Stimulated activated naive B cell treated with anti-CD40 and anti-IgM and Interleukin-4, amounts not matched to agents 10 μg/mL and 1 μg/mL and 100 μg/mL, for 72 hours (primary cell): ENCODE results near the gene TMEM139.
A peak's percentile ranks its signal among the peaks of the same experiment; 100 is the strongest.

Source experiments
- ATAC-seq, 2 donors: fragments of 150-1000 bp; cut with Tn5 transposase; replicated peaks; 2 replicates each; pipeline ENCODE4 v1.10.0; 2021; ENCODE audit warnings: moderate library complexity in 1 of 2
- DNase-seq: peaks from one replicate; pipeline ENCODE4 v3.0.0; 2021
- H3K27ac Mint-ChIP-seq: one replicate; pipeline ENCODE4 v1.8.0; 2022; ENCODE audit warnings: mild to moderate bottlenecking, mixed read lengths
- H3K27me3 Mint-ChIP-seq, 2 donors: one replicate each; pipeline ENCODE4 v1.8.0; 2022; ENCODE audit warnings: mixed read lengths in 2 of 2
- H3K36me3 Mint-ChIP-seq, 2 donors: one replicate each; pipeline ENCODE4 v1.8.0; 2022; ENCODE audit warnings: mixed read lengths in 2 of 2, mild to moderate bottlenecking in 1 of 2
- H3K4me1 Mint-ChIP-seq, 2 donors: one replicate each; pipeline ENCODE4 v1.8.0; 2022; ENCODE audit warnings: mixed read lengths in 2 of 2, mild to moderate bottlenecking in 1 of 2
- H3K4me3 Mint-ChIP-seq, 2 donors: one replicate each; pipeline ENCODE4 v1.8.0; 2022; ENCODE audit warnings: mild to moderate bottlenecking in 2 of 2, mixed read lengths in 2 of 2, moderate library complexity in 1 of 2
- H3K9me3 Mint-ChIP-seq, 2 donors: one replicate each; pipeline ENCODE4 v1.8.0; 2022; ENCODE audit warnings: mixed read lengths in 2 of 2, mild to moderate bottlenecking in 1 of 2

Gene TMEM139

DNA sequence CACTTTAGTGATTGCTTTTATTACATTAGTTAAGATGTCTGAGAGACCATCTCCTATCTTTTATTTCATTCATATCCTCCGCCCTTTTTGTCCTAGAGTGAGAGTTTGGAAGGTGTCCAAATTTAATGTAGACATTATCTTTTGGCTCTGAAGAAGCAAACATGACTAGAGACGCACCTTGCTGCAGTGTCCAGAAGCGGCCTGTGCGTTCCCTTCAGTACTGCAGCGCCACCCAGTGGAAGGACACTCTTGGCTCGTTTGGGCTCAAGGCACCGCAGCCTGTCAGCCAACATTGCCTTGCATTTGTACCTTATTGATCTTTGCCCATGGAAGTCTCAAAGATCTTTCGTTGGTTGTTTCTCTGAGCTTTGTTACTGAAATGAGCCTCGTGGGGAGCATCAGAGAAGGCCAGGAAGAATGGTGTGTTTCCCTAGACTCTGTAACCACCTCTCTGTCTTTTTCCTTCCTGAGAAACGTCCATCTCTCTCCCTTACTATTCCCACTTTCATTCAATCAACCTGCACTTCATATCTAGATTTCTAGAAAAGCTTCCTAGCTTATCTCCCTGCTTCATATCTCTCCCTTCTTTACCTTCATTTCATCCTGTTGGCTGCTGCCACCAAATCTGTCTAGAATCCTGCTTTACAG is 20.8 kb downstream of the TMEM139 start:
- H3K36me3 Mint-ChIP-seq = peaks cover 71 to 78% of the 10 kb centered on the region in 2 donors
- H3K27me3 Mint-ChIP-seq = no peaks in the 10 kb centered on the region
- peaks cover 18 to 41% of the 10 kb centered on the region in 2 donors for H3K4me1 Mint-ChIP-seq

DNA sequence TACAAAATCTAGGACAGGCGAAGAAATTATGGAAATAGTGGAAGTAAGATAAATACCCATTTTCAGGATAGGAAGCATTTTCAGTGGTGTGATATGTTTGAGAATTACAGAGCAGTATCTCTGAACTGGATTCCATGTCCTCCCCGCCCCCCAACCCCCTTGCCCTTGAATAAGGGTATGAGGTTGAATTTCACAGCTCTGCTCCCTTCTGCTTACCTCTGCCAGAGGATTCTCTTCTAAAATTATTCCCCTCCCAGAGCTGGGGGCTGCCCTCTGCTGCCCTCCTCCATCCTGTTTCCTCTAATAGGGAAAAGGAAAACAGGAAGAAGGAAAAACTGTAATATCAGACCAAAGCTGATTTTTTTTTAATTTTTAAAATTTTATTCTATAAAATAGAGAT is 23.9 kb downstream of the TMEM139 start:
- Mint-ChIP-seq H3K36me3 (peaks cover 56% of the 10 kb centered on the region in 2 donors), H3K27ac (no peak overlapping the region), H3K27me3 (no peaks in the 10 kb centered on the region), H3K9me3 (peaks cover 0 to 1% of the 10 kb centered on the region in 2 donors), H3K4me3 (no peak overlapping the region), H3K4me1 (peaks cover 18 to 37% of the 10 kb centered on the region in 2 donors)
- DNase-seq (no peak), ATAC-seq (no peak)

More for the DNA sequence above, 20.8 kb downstream of the TMEM139 start:
- H3K27ac Mint-ChIP-seq = peak overlapping the region; percentile 22
- peak; percentile 69 to 84 for ATAC-seq
- DNase-seq = no peak
- peaks cover 0 to 1% of the 10 kb centered on the region in 2 donors for H3K9me3 Mint-ChIP-seq
- H3K4me3 Mint-ChIP-seq = no peak overlapping the region

DNA sequence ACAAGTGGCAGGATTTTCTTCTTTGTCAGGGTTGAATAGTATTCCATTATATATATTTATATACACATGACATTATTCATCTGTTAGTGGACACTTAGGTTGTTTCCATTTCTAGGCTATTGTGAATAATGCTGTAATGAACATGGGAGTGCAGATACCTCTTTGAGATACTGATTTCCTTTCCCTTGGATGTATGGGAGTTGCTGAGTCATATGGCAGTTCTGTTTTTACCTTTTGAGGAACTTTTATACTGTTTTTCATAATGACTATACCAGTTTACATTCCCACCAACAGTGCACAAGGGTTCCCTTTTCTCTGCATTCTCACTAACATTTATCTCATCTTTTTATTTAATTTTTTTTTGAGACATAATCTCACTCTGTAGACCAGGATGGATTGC is 29.4 kb downstream of the TMEM139 start:
- peak; percentile 19 to 20 for ATAC-seq
- H3K4me3 Mint-ChIP-seq = no peak overlapping the region
- peaks cover 15 to 18% of the 10 kb centered on the region in 2 donors for H3K36me3 Mint-ChIP-seq
- DNase-seq = no peak
- H3K4me1 Mint-ChIP-seq = peaks cover 9 to 25% of the 10 kb centered on the region in 2 donors
- peaks cover 0 to 4% of the 10 kb centered on the region in 2 donors for H3K27me3 Mint-ChIP-seq
- H3K9me3 Mint-ChIP-seq = peaks cover 0 to 1% of the 10 kb centered on the region in 2 donors
- H3K27ac Mint-ChIP-seq = no peak overlapping the region

DNA sequence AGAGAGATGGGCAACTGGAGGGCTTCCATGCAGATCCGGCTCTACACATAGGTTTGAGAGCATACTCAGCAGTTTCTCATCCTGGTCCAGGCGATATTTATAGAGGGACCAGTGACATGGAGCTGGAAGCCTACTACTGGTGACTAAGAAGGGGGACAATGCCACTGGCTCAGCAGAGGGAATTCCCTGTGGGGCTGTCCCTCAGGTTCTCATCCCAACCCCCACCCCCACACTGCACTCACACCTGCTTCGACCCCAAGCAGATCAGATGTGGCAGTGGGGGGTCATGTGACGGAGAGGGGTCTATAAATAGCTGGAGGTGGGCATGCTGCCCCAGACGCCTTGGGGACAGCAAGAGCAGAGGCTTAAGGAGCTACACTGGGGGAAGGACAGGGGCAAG is 31.0 kb downstream of the TMEM139 start, which contains the start of gene CLCN1:
TSS of gene CLCN1 (plus strand) at position 336 of the 400 bp plus-strand sequence. CDS start 102 bp downstream, outside the sequence.
- no peak within 1 kb of the TSS for H3K4me3 Mint-ChIP-seq
- no peak for DNase-seq
- peaks cover 0 to 5% of the 10 kb centered on the region in 2 donors for H3K27me3 Mint-ChIP-seq
- no peak for ATAC-seq
- no peak within 1 kb of the TSS for H3K27ac Mint-ChIP-seq
- peaks cover 0 to 2% of the 10 kb centered on the region in 2 donors for H3K36me3 Mint-ChIP-seq
- peaks cover 2 to 17% of the 10 kb centered on the region in 2 donors for H3K4me1 Mint-ChIP-seq
- H3K9me3 Mint-ChIP-seq = no peaks in the 10 kb centered on the region

DNA sequence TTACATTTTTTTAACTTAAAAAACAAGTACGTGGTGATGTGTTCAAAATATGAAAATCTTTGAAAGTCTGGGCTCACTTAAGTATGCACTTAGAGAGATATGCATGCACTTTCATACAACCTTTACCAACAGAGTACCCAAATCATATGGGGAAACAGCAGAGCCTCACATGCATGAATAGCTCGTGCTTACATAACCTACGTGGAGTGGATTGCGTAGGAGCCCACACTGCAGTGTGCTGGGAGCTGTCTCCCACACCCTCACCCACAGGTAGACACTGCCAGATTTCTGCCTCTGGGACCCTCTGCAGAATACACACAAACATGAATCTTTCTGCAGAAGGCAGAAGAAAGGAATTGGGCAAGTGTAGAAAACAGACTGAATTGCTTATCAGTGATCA is 31.7 kb downstream of the TMEM139 start:
- H3K36me3 Mint-ChIP-seq = no peaks in the 10 kb centered on the region
- H3K27ac Mint-ChIP-seq = no peak overlapping the region
- H3K9me3 Mint-ChIP-seq = no peaks in the 10 kb centered on the region
- no peak for ATAC-seq
- H3K4me1 Mint-ChIP-seq = peaks cover 2 to 12% of the 10 kb centered on the region in 2 donors
- DNase-seq = no peak
- H3K27me3 Mint-ChIP-seq = peaks cover 0 to 5% of the 10 kb centered on the region in 2 donors
- H3K4me3 Mint-ChIP-seq = no peak overlapping the region

- H3K9me3 Mint-ChIP-seq = no peaks in the 10 kb centered on the region
- H3K4me3 Mint-ChIP-seq = no peak overlapping the region
- H3K36me3 Mint-ChIP-seq = no peaks in the 10 kb centered on the region
- ATAC-seq (no peak), DNase-seq (no peak)
- H3K27me3 Mint-ChIP-seq = peaks cover 0 to 5% of the 10 kb centered on the region in 2 donors
- H3K4me1 Mint-ChIP-seq = peaks cover 2 to 12% of the 10 kb centered on the region in 2 donors
- H3K27ac Mint-ChIP-seq = no peak overlapping the region
Observed at GRCh38 chr7:143318661-143319060, 33.9 kb downstream of the TMEM139 start.

DNA sequence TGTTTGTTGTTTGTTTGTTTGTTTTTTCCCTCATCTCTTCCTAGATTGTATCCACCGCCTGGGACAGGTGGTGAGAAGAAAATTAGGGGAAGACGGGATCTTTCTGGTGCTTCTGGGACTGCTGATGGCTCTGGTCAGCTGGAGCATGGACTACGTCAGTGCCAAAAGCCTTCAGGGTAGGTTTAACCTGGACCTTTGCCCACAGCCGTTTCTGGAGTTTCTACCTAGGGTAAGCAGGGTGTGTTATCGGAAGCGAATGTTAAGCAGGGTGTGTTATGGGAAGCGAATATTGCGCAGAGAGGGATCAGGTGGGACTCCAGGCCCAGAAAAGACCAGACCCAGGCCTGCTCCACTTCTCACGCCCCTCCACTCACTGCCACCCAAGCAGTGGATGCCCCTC is 35.9 kb downstream of the TMEM139 start:
- Mint-ChIP-seq H3K27ac (no peak overlapping the region), H3K36me3 (no peaks in the 10 kb centered on the region), H3K4me1 (peaks cover 0 to 5% of the 10 kb centered on the region in 2 donors), H3K4me3 (no peak overlapping the region), H3K9me3 (no peaks in the 10 kb centered on the region), H3K27me3 (peaks cover 0 to 5% of the 10 kb centered on the region in 2 donors)
- ATAC-seq (no peak), DNase-seq (no peak)

GRCh38 chr7:143321242-143321641 is 36.5 kb downstream of the TMEM139 start:
- Mint-ChIP-seq H3K4me1 (peaks cover 0 to 7% of the 10 kb centered on the region in 2 donors), H3K36me3 (no peaks in the 10 kb centered on the region), H3K27ac (no peak overlapping the region), H3K4me3 (no peak overlapping the region), H3K9me3 (no peaks in the 10 kb centered on the region), H3K27me3 (peaks cover 0 to 5% of the 10 kb centered on the region in 2 donors)
- DNase-seq (no peak), ATAC-seq (no peak)

DNA sequence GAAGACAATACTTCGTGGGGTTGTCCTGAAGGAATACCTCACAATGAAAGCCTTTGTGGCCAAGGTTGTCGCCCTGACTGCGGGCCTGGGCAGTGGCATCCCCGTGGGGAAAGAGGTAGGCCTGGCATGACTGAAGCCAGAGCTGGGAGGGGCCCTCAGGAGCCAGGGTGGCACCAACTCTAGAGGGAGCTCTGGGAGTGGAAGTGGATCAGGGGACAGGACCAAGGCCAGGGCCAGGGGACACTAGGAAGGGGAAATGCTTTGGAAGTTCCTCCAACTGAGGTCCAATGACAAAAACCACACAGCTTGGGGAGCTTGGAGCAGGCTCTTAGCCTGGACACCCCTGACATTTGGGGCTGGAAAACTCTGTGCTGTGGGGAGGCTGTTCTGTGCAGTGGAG is 37.0 kb downstream of the TMEM139 start:
- ATAC-seq (no peak), DNase-seq (no peak)
- H3K27ac Mint-ChIP-seq = no peak overlapping the region
- peaks cover 0 to 10% of the 10 kb centered on the region in 2 donors for H3K4me1 Mint-ChIP-seq
- no peaks in the 10 kb centered on the region for H3K9me3 Mint-ChIP-seq
- no peaks in the 10 kb centered on the region for H3K36me3 Mint-ChIP-seq
- H3K4me3 Mint-ChIP-seq = no peak overlapping the region
- peaks cover 0 to 5% of the 10 kb centered on the region in 2 donors for H3K27me3 Mint-ChIP-seq

GRCh38 chr7:143322760-143323633 is 38.2 kb downstream of the TMEM139 start:
- no peak overlapping the region for H3K27ac Mint-ChIP-seq
- H3K36me3 Mint-ChIP-seq = no peaks in the 10 kb centered on the region
- H3K4me3 Mint-ChIP-seq = no peak overlapping the region
- peaks cover 4 to 13% of the 10 kb centered on the region in 2 donors for H3K4me1 Mint-ChIP-seq
- no peak for ATAC-seq
- no peaks in the 10 kb centered on the region for H3K9me3 Mint-ChIP-seq
- peaks cover 0 to 5% of the 10 kb centered on the region in 2 donors for H3K27me3 Mint-ChIP-seq
- DNase-seq = no peak

DNA sequence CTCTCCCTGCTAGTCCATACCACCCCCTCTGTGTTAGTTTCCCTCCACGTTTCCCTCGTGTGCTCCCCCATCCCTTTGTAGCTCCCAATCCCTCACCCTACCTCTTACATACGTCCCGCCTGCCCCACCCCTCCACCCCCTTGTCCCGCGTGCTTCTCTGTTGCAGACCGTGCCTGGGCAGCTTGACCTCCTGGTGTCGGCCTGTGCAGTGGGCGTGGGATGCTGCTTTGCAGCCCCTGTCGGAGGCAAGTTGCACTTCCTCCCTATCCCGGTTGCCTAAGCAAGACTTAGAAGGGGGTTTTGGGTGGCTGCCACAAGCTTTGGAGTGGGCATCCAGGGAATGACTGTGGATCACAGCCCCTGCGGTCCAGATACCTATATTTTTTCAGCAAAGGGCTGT is 38.9 kb downstream of the TMEM139 start:
- Mint-ChIP-seq H3K9me3 (no peaks in the 10 kb centered on the region), H3K36me3 (no peaks in the 10 kb centered on the region), H3K4me1 (peaks cover 7 to 14% of the 10 kb centered on the region in 2 donors), H3K4me3 (no peak overlapping the region), H3K27me3 (peaks cover 0 to 5% of the 10 kb centered on the region in 2 donors), H3K27ac (no peak overlapping the region)
- ATAC-seq = no peak
- DNase-seq = no peak

- Mint-ChIP-seq H3K36me3 (no peaks in the 10 kb centered on the region), H3K4me1 (peaks cover 7 to 14% of the 10 kb centered on the region in 2 donors), H3K27me3 (no peaks in the 10 kb centered on the region), H3K9me3 (no peaks in the 10 kb centered on the region), H3K27ac (no peak overlapping the region), H3K4me3 (no peak overlapping the region)
- DNase-seq (no peak), ATAC-seq (no peak)
Observed at GRCh38 chr7:143325240-143325639, 40.5 kb downstream of the TMEM139 start.

- Mint-ChIP-seq H3K9me3 (no peaks in the 10 kb centered on the region), H3K27me3 (no peaks in the 10 kb centered on the region), H3K4me1 (peaks cover 7 to 14% of the 10 kb centered on the region in 2 donors), H3K4me3 (no peak overlapping the region), H3K36me3 (no peaks in the 10 kb centered on the region), H3K27ac (no peak overlapping the region)
- DNase-seq (no peak), ATAC-seq (peak; percentile 76 to 78)
Observed at GRCh38 chr7:143327903-143328302, 43.1 kb downstream of the TMEM139 start.

DNA sequence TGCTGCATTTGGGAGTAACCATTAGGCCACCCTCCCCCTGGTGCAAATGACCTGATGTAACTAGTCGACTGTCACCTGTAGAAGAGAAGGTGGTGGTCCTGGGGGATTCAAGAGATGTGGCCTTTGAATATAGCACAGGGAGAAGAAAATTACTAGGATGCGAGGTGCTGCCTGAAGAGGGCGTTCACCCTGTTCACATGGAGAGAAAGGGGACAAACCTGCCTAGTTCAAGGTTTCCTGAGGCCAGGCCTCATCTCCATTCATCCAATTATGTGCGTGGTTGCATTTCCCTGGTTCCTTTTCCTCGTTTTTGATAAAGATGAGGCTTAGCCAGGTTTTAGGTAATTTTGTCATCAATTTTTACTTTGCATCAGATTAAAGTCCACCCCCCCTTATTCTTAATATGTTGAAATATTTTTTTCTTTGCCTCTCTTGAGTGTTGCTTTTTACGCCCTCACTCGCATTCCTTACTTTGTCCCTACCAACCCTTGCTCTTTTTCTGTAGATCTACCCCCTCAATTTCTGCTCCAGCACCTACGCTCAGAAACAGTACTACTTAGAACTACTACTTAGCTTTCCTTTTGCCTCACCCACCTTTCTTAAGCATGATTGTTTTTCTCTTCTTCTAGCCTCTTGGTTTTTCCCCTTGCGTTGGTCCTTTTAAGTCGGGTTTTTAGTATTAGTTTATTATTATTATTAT is 44.9 kb downstream of the TMEM139 start:
- H3K4me1 Mint-ChIP-seq = peaks cover 7 to 14% of the 10 kb centered on the region in 2 donors
- no peak overlapping the region for H3K27ac Mint-ChIP-seq
- H3K4me3 Mint-ChIP-seq = no peak overlapping the region
- no peaks in the 10 kb centered on the region for H3K9me3 Mint-ChIP-seq
- ATAC-seq = no peak
- DNase-seq = no peak
- H3K36me3 Mint-ChIP-seq = no peaks in the 10 kb centered on the region
- peaks cover 0 to 6% of the 10 kb centered on the region in 2 donors for H3K27me3 Mint-ChIP-seq
